Umbilical cord (tissue), 2 donors: ENCODE measurements around the gene SPIC. TPM values are rescaled to one million over a fixed set of nuclear protein-coding genes. Genes with fewer than 3 reads are reported as not detected.

Experiments used
- DNase-seq: peaks from one replicate; pipeline ENCODE4 v3.0.0-alpha.2; 2015; ENCODE audit warnings: low spot score
- total RNA-seq: library from RNA; depleted of rRNA; stranded (reverse); fragments of >200 nt; gene quantifications from one replicate; pipeline ENCODE4 v1.2.3, GENCODE V29; 2014; ENCODE audit warnings: low replicate concordance; ENCODE audit not compliant: insufficient read depth

The SPIC gene
- total RNA-seq, 1 donor from 2014 or later, result 0.72 TPM

- no peak for DNase-seq
Measured at GRCh38 chr12:101536069-101536674, 61.0 kb downstream of the SPIC start.

Other genes starting within 250 kb of the SPIC start
- 7.0 TPM for gene UTP20, start 195.2 kb upstream of the SPIC start, total RNA-seq
- gene ARL1, start 67.6 kb upstream of the SPIC start, total RNA-seq, result 82.1 TPM
- 5.1 TPM for gene MYBPC1, start 119.6 kb downstream of the SPIC start, total RNA-seq
- 32.7 TPM for gene CHPT1, start 222.3 kb downstream of the SPIC start, total RNA-seq